Endothelial cell of umbilical vein (primary cell): Measurements from ENCODE around the gene DCC. TPM values are rescaled to one million over a fixed set of nuclear protein-coding genes. Genes with fewer than 3 reads are reported as not detected.

Experiments
- BruUV-seq: library from RNA; stranded (reverse); fragments of 400-500 nt; replicated peaks from 2 replicates; lab custom pipeline; 2021; lab: Mats Ljungman, UMichigan
- CTCF ChIA-PET: fragments of 300-600, 350-600 bp; sonication (Branson Sonifier 250); formaldehyde crosslinking; loops from one replicate; lab custom pipeline; 2021; ENCODE audit warnings: antibody characterized with exemption, inconsistent platforms; lab: Charles Lee
- POLR2A ChIA-PET: fragments of 300-600, 350-600 bp; sonication (Branson Sonifier 250); formaldehyde crosslinking; loops from one replicate; lab custom pipeline; 2021; ENCODE audit warnings: antibody characterized with exemption, inconsistent platforms; lab: Charles Lee
- DNase-seq: peaks from one replicate; pipeline ENCODE4 v3.0.0-alpha.2; 2011; ENCODE audit warnings: low read depth, low spot score
- FAIRE-seq: peaks from 2 replicates; lab custom pipeline; 2011; peaks lifted over from hg19 to GRCh38; lab: Jason Lieb, UNC
- H2AFZ ChIP-seq: 2 replicates; pipeline ENCODE4 v1.6.0; 2012; ENCODE audit warnings: low read depth, low read length, control low read depth, inconsistent platforms
- H3K27ac ChIP-seq: 2 replicates; pipeline ENCODE4 v1.5.1; 2011; ENCODE audit warnings: low read depth, mild to moderate bottlenecking, control low read depth, low read length, moderate library complexity; ENCODE audit not compliant: insufficient read depth
- H3K27me3 ChIP-seq, 2 experiments: 2 replicates each; pipeline versions ENCODE4 v1.6.0 to v1.6.1; 2011; ENCODE audit warnings: low read length in 2 of 2, mixed read lengths in 1 of 2; ENCODE audit not compliant: control insufficient read depth in 2 of 2, insufficient read depth in 2 of 2
- H3K36me3 ChIP-seq, 2 experiments: 2 replicates in 1 of 2; 3 replicates in 1 of 2; pipeline ENCODE4 v1.5.1; 2011; ENCODE audit warnings: low read length in 2 of 2, mild to moderate bottlenecking in 1 of 2, moderate library complexity in 1 of 2; ENCODE audit not compliant: control insufficient read depth in 2 of 2, insufficient read depth in 2 of 2; ENCODE audit errors: extremely low read depth in 1 of 2
- H3K4me1 ChIP-seq: 3 replicates; pipeline ENCODE4 v1.5.1; 2011; ENCODE audit warnings: mild to moderate bottlenecking, low read length; ENCODE audit not compliant: control insufficient read depth, insufficient read depth; ENCODE audit errors: extremely low read depth
- H3K4me2 ChIP-seq: 2 replicates; pipeline ENCODE4 v1.6.1; 2011; ENCODE audit warnings: low read length, control low read depth, mixed read lengths; ENCODE audit not compliant: insufficient read depth
- H3K4me3 ChIP-seq, 3 experiments: fragments of 200-600 bp in 1 of 3; sonication (generic), shearing (Covaris generic) in 1 of 3; replicated peaks in 1 of 3; 2 replicates each; pipeline ENCODE4 v1.5.1; 2011 to 2016; ENCODE audit warnings: control low read depth in 3 of 3, low read length in 3 of 3, mild to moderate bottlenecking in 2 of 3, inconsistent platforms in 1 of 3, low read depth in 1 of 3, moderate library complexity in 1 of 3; ENCODE audit not compliant: insufficient read depth in 1 of 3
- H3K79me2 ChIP-seq: 2 replicates; pipeline ENCODE4 v1.6.0; 2012; ENCODE audit warnings: low read length, inconsistent platforms; ENCODE audit not compliant: control insufficient read depth, insufficient read depth
- H3K9ac ChIP-seq: replicated peaks from 2 replicates; pipeline ENCODE3; 2011; ENCODE audit warnings: low read length, control low read depth; ENCODE audit not compliant: insufficient read depth; ENCODE audit errors: extremely low read depth
- H3K9me1 ChIP-seq: replicated peaks from 3 replicates; pipeline ENCODE4 v1.6.0; 2011; ENCODE audit warnings: mild to moderate bottlenecking, low read length; ENCODE audit not compliant: control insufficient read depth, insufficient read depth; ENCODE audit errors: extremely low read depth
- H3K9me3 ChIP-seq: replicated peaks from 2 replicates; pipeline ENCODE4 v1.5.1; 2012; ENCODE audit warnings: low read length, inconsistent platforms; ENCODE audit not compliant: control insufficient read depth, insufficient read depth
- H4K20me1 ChIP-seq: replicated peaks from 2 replicates; pipeline ENCODE3; 2011; ENCODE audit warnings: mild to moderate bottlenecking, low read length; ENCODE audit not compliant: control insufficient read depth, insufficient read depth; ENCODE audit errors: extremely low read depth
- CTCF ChIP-seq, 2 donors: IDR thresholded peaks; 1 replicate in 1 of 2; 2 replicates in 1 of 2; pipeline ENCODE4 v1.5.1; 2011; ENCODE audit warnings: low read length in 2 of 2, mild to moderate bottlenecking in 2 of 2, moderate library complexity in 2 of 2, control low read depth in 1 of 2, inconsistent platforms in 1 of 2, low read depth in 1 of 2; ENCODE audit not compliant: insufficient read depth in 1 of 2; ENCODE audit errors: extremely low read depth in 1 of 2
- EZH2 ChIP-seq: IDR thresholded peaks from 2 replicates; pipeline ENCODE4 v1.6.1; 2012; ENCODE audit warnings: borderline replicate concordance, low read depth, mild to moderate bottlenecking, moderate library complexity, low read length, inconsistent platforms; ENCODE audit not compliant: severe bottlenecking
- FOS ChIP-seq: IDR thresholded peaks from 2 replicates; pipeline ENCODE4 v1.6.1; 2011; ENCODE audit warnings: mild to moderate bottlenecking, low read length, moderate library complexity, borderline replicate concordance; ENCODE audit not compliant: insufficient read depth
- GATA2 ChIP-seq: IDR thresholded peaks from 2 replicates; pipeline ENCODE4 v1.7.0; 2011; ENCODE audit warnings: low read depth, mild to moderate bottlenecking, moderate library complexity, mixed read lengths, low read length; ENCODE audit not compliant: insufficient read length, insufficient read depth
- JUN ChIP-seq: IDR thresholded peaks from 2 replicates; pipeline ENCODE4 v1.6.1; 2011; ENCODE audit warnings: borderline replicate concordance, low read depth; ENCODE audit not compliant: insufficient read length, insufficient read depth
- MAX ChIP-seq: IDR thresholded peaks from 2 replicates; pipeline ENCODE4 v1.6.1; 2011; ENCODE audit not compliant: insufficient read depth, insufficient read length
- MYC ChIP-seq: IDR thresholded peaks from one replicate; pipeline ENCODE4 v1.6.1; 2011; ENCODE audit warnings: mild to moderate bottlenecking, low read depth, low read length
- POLR2A ChIP-seq: IDR thresholded peaks from 2 replicates; pipeline ENCODE4 v1.6.1; 2012; ENCODE audit warnings: low read depth, mild to moderate bottlenecking, control low read depth, low read length
- POLR2AphosphoS5 ChIP-seq: IDR thresholded peaks from 2 replicates; pipeline ENCODE4 v1.6.1; 2012; ENCODE audit warnings: low read depth, mild to moderate bottlenecking, control low read depth, low read length, moderate library complexity; ENCODE audit not compliant: insufficient read depth
- dilution Hi-C: fragments of 300-500 bp; cut with MboI; formaldehyde crosslinking; loops from one replicate; pipeline ENCODE4 v1.15.0; 2019; ENCODE audit warnings: low sequenced_read_pairs; ENCODE audit not compliant: extremely low pct_ligation_motif_present
- intact Hi-C: fragments of 100-400 bp; cut with micrococcal nuclease; formaldehyde crosslinking; loops from one replicate; pipeline ENCODE4 v1.10.0; 2022
- polyA plus RNA-seq, 4 experiments: library from polyadenylated mRNA; depleted of rRNA in 3 of 4; stranded (reverse) in 3 of 4; unstranded in 1 of 4; fragments of >200 nt; gene quantifications; 2 replicates each; pipeline versions ENCODE4 v1.2.1 to v1.2.3, GENCODE V29; 2011 to 2012; ENCODE audit warnings: missing spikeins in 1 of 4
- total RNA-seq: library from RNA; stranded (reverse); gene quantifications from 2 replicates; pipeline ENCODE4 v1.2.3, GENCODE V29; 2021

DCC gene
- total and polyA plus RNA-seq, 2 donors (not counting 3 experiments of a cell fraction or from before 2014, with no cell fraction given) = not detected

GRCh38 chr18:52337276-52337675 is 2.7 kb upstream of the DCC start:
- no peak overlapping the region for H2AFZ ChIP-seq
- H3K9me1 ChIP-seq = no peaks in the 10 kb centered on the region
- no peak for DNase-seq
- H3K4me3 ChIP-seq = no peak overlapping the region
- no peaks in the 10 kb centered on the region for H3K79me2 ChIP-seq
- H3K4me2 ChIP-seq = no peak overlapping the region
- intact Hi-C loops = no loop called here
- no peaks in the 10 kb centered on the region for H3K9me3 ChIP-seq
- no peak overlapping the region for H3K9ac ChIP-seq
- FAIRE-seq = no peak
- H3K27ac ChIP-seq = no peak overlapping the region
- CTCF ChIA-PET = no interaction called here
- POLR2A ChIA-PET = no interaction called here
- no TSS peak for BruUV-seq
- dilution Hi-C loops = no loop called here
- no peaks in the 10 kb centered on the region for H4K20me1 ChIP-seq
- H3K36me3 ChIP-seq = no peaks in the 10 kb centered on the region
- TF ChIP-seq EZH2 (no peak), MYC (no peak), FOS (no peak), JUN (no peak), POLR2A (no peak), CTCF (IDR thresholded peaks at IDR 0.05; ENCODE audit: extremely low read depth in 1 of 2, insufficient read depth in 1 of 2, low read depth in 1 of 2, low read length in 2 of 2) (no peak), MAX (no peak), GATA2 (no peak), POLR2AphosphoS5 (no peak)
- H3K27me3 ChIP-seq = peaks cover 0 to 3% of the 10 kb centered on the region in 2 experiments
- H3K4me1 ChIP-seq = no peaks in the 10 kb centered on the region
